HG03442 (cell line): ENCODE measurements around the gene ST14.

Experiments
- ATAC-seq: cut with Tn5 transposase; IDR thresholded peaks from one replicate; pipeline ENCODE4 v1.9.1; 2021; ENCODE audit warnings: mild to moderate bottlenecking, moderate library complexity; ENCODE audit not compliant: unreplicated experiment

ST14 gene

DNA sequence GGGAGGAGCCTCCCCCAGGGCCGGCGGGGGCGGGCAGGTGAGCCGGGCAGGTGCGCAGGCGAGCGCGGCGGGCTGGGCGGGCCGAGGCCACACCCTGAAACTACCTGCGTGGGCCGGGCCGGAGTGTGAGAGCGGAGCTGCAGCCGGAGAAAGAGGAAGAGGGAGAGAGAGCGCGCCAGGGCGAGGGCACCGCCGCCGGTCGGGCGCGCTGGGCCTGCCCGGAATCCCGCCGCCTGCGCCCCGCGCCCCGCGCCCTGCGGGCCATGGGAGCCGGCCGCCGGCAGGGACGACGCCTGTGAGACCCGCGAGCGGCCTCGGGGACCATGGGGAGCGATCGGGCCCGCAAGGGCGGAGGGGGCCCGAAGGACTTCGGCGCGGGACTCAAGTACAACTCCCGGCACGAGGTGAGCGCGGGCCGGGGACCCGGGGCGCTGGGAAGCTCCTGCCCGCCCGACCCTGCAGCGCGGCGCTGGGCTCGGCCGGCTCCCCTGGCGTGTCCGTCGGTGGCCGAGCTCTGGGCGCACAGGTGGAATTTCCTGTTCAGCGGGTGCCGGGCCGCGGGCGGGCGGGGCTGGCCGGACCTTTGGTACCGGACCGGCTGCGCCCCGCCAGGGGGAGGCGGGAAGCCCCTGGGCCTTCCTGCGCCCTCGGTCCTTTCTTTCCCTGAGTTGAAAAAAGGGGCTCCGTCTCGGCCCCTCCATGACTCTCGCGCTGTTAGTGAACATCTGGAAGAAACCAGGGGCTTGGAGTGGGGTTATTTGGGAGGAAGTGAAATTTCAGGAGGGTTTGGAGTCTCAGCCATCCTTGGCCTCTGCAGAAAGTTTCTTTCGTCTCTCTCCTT, at the start of gene ST14:
Gene ST14 (plus strand): TSS at position 126 of the 841 bp plus-strand sequence. CDS start 198 bp downstream, at position 324.
- no peak for ATAC-seq

DNA sequence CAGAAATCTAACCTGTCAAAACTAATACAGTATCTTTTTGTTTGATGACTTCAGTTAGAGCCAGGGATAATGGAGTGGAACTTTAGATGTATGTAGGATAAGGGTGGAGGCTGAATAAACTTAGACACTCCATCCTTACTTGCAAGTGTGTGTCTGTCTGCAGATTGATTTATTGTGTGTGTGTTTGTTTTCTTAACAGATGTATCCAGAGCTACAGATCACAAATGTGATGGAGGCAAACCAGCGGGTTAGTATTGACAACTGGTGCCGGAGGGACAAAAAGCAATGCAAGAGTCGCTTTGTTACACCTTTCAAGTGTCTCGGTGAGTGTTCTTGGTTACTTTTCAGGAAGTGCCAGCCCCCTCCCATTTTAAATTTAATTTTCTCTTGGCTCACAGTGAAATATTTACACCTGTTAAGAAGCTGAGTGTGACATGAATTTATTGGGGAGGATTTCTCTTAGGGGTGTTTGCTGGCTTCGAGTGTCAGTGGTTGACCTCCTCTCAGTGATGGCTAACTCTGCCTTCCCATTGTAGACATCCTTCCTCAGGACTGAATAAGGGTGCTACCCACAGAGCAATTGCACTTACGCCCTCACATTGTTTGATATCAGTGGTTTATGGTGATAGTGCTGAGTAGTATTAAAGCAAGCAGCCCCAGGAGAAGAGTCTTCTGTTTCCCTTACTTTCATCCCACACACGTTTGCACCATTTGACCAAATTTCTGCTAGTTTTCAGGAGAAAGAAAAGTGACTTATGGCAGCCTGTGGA, 49.1 kb upstream of the ST14 start:
- ATAC-seq = no peak

DNA sequence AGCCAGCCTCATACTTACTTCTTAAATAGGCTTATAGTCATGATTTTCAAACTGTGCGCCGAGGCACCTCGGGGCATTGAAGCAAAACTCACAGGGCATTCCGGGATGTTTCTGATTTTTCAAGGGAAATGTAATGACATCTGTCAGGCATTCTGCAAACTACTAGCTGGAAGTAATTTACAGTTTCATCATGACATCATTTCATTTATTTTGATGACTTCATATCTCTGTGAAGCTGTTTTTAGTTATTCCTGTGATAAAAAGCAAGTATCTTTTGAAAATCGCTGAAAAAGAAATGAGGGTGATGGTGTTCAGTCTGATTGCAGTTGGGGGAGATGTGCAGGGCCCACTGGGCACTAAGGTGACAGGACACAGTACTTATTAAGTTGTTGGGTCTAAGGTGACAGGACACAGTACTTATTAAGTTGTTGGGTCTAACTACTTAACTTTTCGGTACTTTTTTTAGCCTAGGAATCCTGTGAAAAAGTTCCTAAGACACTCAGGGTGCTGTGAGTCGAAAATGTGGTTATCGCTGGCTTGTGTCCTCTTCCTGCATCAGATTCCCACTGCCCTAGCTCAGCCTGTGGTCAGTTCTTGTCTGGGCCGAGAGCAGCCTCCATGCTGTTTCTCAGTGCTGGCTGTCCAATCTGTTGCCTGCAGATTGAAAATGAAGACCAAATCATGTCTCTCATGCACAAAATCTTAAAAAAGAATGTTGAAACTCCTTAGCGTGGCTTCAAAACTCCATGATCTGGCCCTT, 47.3 kb upstream of the ST14 start:
- ATAC-seq = no peak

DNA sequence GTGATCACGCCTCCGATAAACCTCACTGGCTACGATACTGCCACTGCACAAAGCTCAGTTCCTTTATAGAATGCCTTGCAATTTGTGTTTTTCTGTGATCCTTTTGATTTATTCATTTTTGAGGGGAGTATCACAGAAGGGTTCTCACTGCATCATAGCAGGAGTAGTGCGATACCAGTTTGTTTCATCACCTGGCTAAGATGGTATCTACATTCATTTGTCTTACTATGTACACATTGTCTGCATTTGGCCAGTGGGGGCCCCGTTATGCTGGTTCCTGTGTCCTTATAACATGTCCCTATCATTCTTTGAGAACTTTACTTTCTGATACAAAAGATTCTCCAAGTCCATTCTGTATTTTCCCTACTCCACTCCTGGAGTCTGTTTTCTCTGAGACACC, 45.3 kb upstream of the ST14 start:
- ATAC-seq = no peak

DNA sequence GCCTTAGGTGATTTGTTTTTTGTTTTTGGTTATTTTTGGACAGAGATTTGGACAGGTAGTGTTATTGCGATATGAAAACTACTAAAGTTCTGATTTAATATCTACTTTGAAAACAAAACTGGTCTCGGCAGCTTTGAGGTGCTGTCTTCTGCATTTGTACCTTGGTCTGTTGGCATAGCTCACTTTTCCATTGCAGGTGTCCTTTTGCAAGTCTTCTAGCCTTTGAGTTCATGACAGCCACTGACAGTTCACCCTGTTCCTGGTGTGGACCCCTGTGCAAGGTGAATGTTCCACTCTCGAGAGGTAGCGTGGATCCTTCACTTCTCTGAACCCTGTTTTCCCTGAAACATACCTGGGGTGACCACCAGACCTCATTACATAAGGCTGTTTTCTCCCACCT, 44.9 kb upstream of the ST14 start:
- no peak for ATAC-seq

DNA sequence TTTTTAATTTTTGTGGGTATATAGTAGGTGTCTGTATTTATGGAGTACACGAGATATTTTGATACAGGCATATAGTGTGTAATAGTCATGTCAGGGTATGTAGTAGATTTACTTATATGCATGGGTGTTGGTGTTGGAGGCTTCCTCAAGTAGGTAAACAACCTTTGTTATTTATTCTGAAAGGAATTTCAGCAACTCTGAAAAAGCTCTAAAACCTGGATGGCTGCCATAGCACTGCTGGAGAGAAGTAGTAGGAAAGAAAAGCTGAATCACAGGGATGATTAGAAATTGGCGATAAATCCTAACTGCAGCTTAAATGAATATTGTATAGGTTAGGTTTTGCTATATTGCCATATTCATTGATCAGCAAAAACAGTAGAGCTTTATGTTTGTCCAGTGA, 44.4 kb upstream of the ST14 start:
- no peak for ATAC-seq

DNA sequence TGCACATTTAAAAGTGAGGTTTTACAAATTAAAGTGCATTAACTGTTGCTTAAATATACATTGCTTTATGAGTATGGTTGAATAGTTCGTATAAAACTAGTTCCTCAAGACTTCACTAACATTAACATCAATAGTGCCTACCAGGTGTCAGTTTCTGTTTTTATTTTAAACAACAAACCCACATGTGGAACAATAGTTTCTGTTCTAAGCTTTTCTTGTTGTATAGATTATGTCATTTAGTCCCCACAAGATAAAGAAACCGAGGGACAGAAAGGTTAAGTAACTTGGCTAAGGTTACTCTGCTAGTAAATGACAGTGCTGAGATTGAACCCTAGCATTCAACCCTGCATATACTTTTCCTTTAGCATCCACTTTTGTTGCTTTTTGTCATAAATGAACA, 41.4 kb upstream of the ST14 start:
- peak; percentile 88 for ATAC-seq

DNA sequence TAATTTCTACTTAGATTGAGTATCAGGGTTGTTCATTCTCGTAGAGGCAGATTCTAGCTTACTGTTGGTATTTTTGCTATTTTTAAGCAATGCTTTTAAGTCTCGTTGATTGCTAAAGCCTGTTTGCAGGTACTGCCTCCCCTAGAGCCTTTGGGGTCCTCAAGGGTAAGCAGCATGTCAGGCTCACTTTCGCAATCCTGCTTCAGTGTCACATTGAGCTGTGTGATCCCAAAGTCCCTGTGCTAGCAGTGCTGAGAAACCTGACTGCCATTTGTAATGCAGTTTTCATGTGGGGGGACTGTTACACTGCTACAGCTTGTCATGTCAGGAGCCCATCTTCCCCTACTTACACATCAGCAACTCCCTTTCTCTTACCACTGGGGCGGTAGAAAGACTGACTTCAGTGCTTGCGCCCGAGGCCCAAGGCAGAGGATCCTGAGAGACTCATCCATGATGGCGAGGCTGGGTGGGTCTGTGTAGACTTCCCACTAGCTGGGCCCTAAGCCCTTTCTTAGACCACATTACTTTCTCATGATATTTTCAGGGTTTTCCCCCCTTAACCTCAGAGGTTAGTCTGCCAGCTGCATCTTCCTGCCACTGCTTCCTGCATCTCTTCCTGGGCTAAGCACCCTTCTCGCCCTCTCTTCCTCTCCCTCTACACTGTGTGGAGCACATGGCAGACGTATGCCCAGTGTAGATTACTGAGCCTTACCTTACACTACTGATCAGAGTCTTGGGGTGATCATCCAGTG, 40.8 kb upstream of the ST14 start:
- peak; percentile 61 for ATAC-seq

DNA sequence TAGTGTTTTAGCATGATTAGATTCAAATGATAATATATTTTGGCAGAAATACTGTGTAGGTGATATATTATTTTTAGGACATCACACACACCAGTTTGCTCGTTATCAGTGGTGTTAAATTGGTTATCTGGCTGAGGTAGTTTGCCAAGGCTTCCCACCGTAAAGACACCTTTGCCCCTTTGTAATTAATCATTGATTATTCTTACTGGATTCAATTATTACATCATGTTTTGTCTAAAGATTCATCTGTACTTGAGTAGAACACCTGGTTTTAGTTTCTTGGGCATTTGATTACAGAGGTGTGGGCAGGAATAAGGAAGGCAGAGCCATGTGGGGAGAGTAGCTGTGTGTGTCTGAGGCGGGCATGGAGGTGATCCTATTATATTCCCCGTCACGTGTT, 39.5 kb upstream of the ST14 start:
- ATAC-seq = no peak

DNA sequence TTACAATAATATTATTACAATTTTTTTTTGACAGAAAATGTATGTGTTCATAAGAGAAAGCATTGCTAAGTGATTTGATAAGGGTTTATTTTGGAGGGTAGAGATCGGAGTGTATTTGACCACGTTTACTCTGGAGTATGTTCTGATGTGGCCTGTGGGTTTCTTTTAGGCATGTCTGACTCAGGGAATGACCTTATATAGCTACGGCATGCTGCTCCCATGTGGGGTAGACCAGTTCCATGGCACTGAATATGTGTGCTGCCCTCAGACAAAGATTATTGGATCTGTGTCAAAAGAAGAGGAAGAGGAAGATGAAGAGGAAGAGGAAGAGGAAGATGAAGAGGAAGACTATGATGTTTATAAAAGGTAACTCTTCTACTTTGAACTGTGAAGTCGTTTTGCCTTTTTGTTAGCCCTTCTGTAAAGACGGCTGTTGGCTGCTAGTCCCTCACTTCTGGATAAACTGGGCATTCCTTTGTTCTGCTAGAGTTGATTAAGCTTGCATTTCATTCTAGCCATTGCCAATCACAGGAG, 38.1 kb upstream of the ST14 start:
- no peak for ATAC-seq

DNA sequence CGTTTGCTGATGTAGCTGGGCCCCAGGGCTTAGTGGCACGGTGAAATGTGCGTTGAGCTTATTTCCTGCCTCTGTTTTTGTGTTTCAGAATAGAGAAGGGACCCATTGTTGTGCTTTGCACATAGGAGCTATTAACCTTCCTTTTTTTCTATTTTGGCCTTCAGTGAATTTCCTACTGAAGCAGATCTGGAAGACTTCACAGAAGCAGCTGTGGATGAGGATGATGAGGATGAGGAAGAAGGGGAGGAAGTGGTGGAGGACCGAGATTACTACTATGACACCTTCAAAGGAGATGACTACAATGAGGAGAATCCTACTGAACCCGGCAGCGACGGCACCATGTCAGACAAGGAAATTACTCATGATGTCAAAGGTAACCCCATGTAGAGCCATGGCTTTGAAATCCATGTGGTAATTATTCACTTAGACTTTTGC, 37.4 kb upstream of the ST14 start:
- ATAC-seq = no peak

DNA sequence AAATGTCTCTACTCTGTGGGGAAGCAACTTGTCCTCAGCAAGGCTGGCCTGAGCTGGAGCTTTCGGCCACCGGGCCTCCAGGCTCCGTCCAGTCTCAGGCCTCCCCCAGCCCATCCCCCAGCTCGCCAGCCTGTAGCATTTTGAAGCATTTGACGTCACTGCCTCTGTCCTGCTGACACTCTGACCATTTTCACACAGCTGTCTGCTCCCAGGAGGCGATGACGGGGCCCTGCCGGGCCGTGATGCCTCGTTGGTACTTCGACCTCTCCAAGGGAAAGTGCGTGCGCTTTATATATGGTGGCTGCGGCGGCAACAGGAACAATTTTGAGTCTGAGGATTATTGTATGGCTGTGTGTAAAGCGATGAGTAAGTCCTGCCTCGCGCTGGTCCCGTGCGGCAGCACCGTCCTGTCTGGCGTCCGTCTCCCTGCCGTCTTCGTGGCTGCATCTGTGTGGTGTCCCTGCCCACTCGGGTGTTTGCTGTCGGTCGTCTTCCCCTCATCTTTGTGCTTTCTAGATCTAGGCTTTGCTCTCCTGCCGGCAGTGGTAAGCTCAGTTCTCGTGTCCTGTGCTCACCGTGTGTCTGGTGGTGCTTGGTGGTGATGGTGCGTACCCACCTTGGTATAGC, 36.1 kb upstream of the ST14 start:
- ATAC-seq = no peak

DNA sequence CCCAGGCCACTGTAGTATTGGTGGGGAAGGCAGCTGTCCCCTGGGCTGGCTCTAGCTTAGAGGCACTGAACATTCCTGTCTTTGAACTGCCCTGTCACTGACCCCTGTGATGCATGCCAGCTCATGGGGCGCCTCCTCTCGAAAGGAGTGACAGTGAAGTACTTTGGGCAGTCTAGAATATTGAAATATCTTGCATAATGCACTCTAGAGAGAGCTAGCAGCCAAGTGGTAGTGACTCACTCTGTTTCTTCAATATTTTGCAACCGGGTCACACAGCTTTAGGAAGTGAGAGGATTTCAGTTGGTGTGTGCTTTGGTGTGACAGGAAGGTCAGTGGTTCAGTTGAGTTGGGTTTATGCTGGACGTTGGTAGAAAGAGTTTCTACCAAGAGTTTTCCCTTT, 35.5 kb upstream of the ST14 start:
- no peak for ATAC-seq

DNA sequence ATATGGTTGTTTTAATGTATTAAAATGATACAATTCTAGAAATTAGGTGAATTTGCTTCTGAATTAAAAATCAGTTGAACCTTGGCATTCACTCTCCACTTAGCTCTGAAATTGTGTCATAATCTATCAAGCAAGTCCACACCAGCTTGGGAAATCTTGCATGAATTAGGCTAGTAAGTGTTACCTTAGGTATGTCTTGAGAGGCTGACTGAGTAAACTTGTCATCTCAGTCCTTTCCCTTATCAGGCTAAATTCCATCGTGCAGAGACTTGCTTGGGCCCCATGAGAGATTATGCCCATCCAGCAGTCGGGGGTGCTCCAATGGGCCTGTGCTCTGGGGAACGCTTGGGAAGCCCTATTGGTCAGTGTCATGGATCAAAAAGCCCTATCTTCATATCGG, 33.9 kb upstream of the ST14 start:
- no peak for ATAC-seq

DNA sequence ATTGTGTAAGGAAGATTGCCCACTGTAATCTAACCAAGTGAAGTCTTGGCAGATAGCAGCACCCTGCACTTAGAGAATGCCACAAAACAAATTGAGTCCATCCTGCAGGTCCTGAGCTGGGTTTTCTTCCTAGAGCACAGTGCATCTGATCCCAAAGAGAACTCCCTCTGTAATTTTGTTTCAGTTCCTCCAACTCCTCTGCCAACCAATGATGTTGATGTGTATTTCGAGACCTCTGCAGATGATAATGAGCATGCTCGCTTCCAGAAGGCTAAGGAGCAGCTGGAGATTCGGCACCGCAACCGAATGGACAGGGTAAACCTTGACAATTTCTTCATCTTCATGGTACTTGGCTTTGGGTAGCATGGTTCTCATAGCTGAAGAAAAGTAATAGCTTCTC, 33.1 kb upstream of the ST14 start:
- ATAC-seq = no peak

DNA sequence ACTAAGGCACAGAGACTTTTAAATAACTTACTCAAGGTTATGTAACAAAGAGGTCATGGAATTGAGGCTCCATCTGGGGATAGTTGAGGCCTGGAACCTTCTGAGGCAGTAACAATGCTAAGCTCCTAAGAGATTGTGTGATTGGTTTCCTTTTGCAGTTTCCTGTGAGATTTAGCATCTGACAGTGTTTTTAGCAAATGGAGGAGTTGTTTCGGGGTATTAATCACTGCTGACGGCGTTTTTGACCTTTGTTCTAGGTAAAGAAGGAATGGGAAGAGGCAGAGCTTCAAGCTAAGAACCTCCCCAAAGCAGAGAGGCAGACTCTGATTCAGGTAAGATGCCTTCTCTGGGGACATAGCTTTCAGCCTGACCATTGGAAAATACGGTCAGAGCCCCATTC, 32.1 kb upstream of the ST14 start:
- ATAC-seq = no peak

DNA sequence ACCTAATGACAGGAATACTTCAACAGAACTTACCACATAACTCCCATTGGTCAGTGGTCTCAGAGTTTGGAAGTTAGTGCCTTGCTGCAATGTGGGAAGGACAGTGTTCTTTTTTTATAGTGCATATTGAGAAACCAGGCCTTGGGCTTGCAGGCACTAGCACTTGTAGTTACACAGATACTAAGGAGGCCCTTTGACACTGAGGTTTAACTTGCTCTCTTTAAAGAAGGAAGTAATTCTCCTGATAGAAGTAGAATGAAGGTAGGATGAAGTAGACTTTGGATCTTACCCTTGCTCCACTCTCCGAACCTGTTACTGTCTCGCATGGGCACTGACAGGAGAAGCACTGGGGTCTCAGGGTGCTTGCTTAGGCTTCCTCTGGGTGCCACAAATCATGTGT, 31.0 kb upstream of the ST14 start:
- no peak for ATAC-seq

DNA sequence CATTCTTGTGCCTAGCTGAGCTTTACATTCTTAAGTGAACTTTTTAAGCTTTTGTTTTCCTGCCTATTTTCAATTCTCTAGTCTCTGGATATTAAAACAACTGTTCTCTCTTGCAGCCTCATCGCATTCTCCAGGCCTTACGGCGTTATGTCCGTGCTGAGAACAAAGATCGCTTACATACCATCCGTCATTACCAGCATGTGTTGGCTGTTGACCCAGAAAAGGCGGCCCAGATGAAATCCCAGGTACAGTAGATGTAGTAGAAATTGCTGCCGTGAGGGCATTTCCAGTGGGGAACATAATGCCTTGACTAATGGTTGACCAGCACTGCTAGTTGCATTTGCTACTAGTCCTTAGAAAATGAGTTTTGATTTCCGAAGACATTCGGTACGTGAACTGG, 29.7 kb upstream of the ST14 start:
- ATAC-seq = no peak

DNA sequence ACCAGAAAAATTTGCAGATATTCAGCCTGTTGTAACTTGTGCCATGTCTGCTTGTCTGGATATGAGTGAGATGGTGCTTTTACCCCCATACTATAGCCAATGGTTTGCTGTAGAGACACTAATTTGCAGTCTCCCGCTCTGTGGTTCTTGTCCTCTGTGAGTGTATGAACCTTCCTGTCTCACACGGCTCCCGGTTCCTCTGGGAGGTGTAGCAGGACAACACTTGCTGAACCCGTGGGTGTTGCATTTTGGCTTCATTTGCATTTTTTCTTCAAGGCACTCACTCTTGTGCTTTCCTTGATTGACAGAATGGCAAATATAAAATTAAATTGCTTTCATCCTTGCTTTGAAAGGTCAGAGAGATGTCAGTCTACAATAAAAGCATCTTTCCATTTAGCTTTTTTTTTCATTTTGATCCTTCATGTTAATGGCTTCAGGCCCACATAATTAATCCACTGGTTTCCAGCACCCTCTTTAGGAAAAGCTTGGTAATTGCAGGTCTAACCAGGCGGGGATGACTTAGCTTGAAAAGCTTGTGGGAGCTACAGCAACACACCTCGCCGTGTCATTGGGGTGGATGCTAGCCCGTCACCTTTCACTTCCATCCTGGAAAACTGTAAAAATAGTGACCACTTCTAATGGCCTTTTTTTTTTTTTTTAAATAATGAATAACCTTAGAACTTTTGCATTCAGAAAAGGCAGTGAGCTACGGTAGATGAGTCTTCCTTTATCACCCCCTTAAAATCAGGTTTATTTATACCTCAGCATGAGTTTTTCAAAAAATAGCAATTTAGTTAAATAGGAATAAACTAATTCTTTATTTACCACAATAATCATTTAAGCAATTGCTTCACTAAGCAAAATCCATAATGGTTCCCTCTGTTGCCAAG, 27.4 kb upstream of the ST14 start:
- ATAC-seq = peak; percentile 75
